Lower leg skin (tissue), 3 donors: Measurements from ENCODE around the gene RXRA.

Experiments used
- POLR2A ChIP-seq, 2 donors: fragments of 450-650 bp; IDR thresholded peaks; one replicate each; pipeline ENCODE4 v1.6.1; 2016 to 2017; ENCODE audit warnings: antibody characterized with exemption in 2 of 2, mild to moderate bottlenecking in 1 of 2, moderate library complexity in 1 of 2
- TF ChIP-seq, protein P1 (sequence below), 3 donors: fragments of 450-650 bp; IDR thresholded peaks; one replicate each; pipeline ENCODE4 v1.5.1; 2016; ENCODE audit warnings: antibody characterized with exemption in 3 of 3, mild to moderate bottlenecking in 3 of 3, moderate library complexity in 2 of 3

DNA sequence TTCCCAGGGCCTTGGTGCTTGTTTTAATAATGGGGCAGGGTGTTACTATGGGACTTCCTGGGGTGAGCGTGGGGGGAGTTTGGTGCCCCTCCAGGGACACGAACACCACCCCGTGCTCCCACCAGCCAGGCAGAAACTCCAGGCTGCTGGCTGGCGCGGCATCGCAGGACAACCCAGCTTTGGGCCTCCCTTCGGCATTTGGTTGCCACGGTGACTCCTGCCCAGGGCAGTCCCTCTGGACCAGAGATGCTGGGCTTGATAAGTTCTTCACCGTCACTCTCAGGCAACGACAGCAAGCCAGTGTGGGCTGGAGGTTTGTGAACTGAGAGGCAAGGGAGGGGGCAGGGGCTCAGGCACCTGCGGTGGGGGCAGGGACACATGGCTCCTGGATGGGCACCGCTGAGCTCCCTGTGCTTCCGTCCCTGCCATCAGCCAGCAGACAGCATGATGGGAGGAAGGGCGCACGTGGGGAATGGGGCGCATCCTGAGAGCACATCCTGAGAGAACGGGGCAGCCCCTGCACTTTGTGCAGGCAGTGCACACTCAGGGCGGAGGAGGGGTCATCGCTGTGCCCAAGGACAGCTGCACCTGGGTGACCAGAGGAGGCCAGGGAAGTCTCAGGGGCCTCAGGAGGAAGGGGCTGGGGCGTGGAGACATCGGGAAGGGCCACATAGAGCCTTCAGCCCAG lies 116.4 kb downstream of the RXRA start:
- TF ChIP-seq, protein P1, sequence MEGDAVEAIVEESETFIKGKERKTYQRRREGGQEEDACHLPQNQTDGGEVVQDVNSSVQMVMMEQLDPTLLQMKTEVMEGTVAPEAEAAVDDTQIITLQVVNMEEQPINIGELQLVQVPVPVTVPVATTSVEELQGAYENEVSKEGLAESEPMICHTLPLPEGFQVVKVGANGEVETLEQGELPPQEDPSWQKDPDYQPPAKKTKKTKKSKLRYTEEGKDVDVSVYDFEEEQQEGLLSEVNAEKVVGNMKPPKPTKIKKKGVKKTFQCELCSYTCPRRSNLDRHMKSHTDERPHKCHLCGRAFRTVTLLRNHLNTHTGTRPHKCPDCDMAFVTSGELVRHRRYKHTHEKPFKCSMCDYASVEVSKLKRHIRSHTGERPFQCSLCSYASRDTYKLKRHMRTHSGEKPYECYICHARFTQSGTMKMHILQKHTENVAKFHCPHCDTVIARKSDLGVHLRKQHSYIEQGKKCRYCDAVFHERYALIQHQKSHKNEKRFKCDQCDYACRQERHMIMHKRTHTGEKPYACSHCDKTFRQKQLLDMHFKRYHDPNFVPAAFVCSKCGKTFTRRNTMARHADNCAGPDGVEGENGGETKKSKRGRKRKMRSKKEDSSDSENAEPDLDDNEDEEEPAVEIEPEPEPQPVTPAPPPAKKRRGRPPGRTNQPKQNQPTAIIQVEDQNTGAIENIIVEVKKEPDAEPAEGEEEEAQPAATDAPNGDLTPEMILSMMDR (IDR thresholded peaks at IDR 0.05): no peak
- TF ChIP-seq POLR2A (IDR thresholded peaks at IDR 0.05): no peak
